HG03354 (cell line): ENCODE measurements around the gene LRRK2.

Experiments
- ATAC-seq: cut with Tn5 transposase; IDR thresholded peaks from one replicate; pipeline ENCODE4 v1.9.1; 2021; ENCODE audit warnings: mild to moderate bottlenecking; ENCODE audit not compliant: unreplicated experiment, poor library complexity, severe bottlenecking

Gene LRRK2

GRCh38 chr12:40224439-40225291, at the start of gene LRRK2:
Gene LRRK2, plus strand, starts transcription at chr12:40224997. Its CDS starts 135 bp downstream, at chr12:40225132.
- ATAC-seq: peak; percentile 66

- ATAC-seq: no peak
These were observed 49.8 kb upstream of the LRRK2 start for GRCh38 chr12:40175045-40175444.

GRCh38 chr12:40175489-40175888, 49.3 kb upstream of the LRRK2 start:
- ATAC-seq: no peak

- ATAC-seq: no peak
These were observed 46.1 kb upstream of the LRRK2 start for GRCh38 chr12:40178701-40179100.

- ATAC-seq: no peak
These were observed 43.3 kb upstream of the LRRK2 start for GRCh38 chr12:40181490-40181889.

GRCh38 chr12:40183715-40184114, 41.1 kb upstream of the LRRK2 start:
- no peak for ATAC-seq

GRCh38 chr12:40184493-40185302, 40.1 kb upstream of the LRRK2 start:
- no peak for ATAC-seq

- ATAC-seq: no peak
These were observed 39.5 kb upstream of the LRRK2 start for GRCh38 chr12:40185303-40185693.

GRCh38 chr12:40188558-40189320, 36.1 kb upstream of the LRRK2 start:
- ATAC-seq: no peak

- ATAC-seq: peak; percentile 98
These were observed 32.0 kb upstream of the LRRK2 start for GRCh38 chr12:40192704-40193255.

GRCh38 chr12:40194846-40195245, 30.0 kb upstream of the LRRK2 start:
- ATAC-seq: no peak

GRCh38 chr12:40197590-40197989, 27.2 kb upstream of the LRRK2 start:
- no peak for ATAC-seq

GRCh38 chr12:40198601-40199000, 26.2 kb upstream of the LRRK2 start:
- no peak for ATAC-seq

GRCh38 chr12:40202095-40203059, 22.4 kb upstream of the LRRK2 start:
- ATAC-seq: peak; percentile 8

- ATAC-seq: peak; percentile 54
These were observed 21.8 kb upstream of the LRRK2 start for GRCh38 chr12:40203060-40203430.

- no peak for ATAC-seq
These were observed 20.5 kb upstream of the LRRK2 start for GRCh38 chr12:40204337-40204736.

GRCh38 chr12:40207551-40207950, 17.2 kb upstream of the LRRK2 start:
- ATAC-seq: no peak

- ATAC-seq: peak; percentile 93
These were observed 15.9 kb upstream of the LRRK2 start for GRCh38 chr12:40208707-40209446.
